K562 (cell line): Measurements from ENCODE around the gene CLUH. TPM values are rescaled to one million over a fixed set of nuclear protein-coding genes. Genes with fewer than 3 reads are reported as not detected.
A peak's percentile ranks its signal among the peaks of the same experiment; 100 is the strongest.

ENCODE experiments used
- MAX ChIP-seq: sonication (generic); formaldehyde crosslinking; IDR thresholded peaks from 2 replicates; pipeline ENCODE4 v1.9.0; 2022; ENCODE audit warnings: mild to moderate bottlenecking, missing genetic modification reagents
- MED1 ChIP-seq: sonication (generic); formaldehyde crosslinking; IDR thresholded peaks from 2 replicates; pipeline ENCODE4 v1.8.1; 2023; ENCODE audit warnings: missing genetic modification reagents, borderline replicate concordance
- MYC ChIP-seq, 2 experiments: fragments of 250-450 bp in 1 of 2; sonication (Bioruptor Pico) in 1 of 2; IDR thresholded peaks; 2 replicates each; pipeline versions ENCODE4 v1.5.1 to v1.6.1; 2012 to 2021; ENCODE audit warnings: low read depth in 2 of 2, borderline replicate concordance in 1 of 2, improper control_type of control experiment in 1 of 2, low read length in 1 of 2, mild to moderate bottlenecking in 1 of 2, moderate library complexity in 1 of 2
- NRF1 ChIP-seq, 2 experiments: fragments of 450-650 bp; IDR thresholded peaks in 1 of 2; conservative IDR thresholded peaks in 1 of 2; 2 replicates each; pipeline ENCODE4 v1.6.1; 2014; ENCODE audit warnings: mild to moderate bottlenecking in 2 of 2
- SAFB ChIP-seq: fragments of 200-400 bp; formaldehyde crosslinking; IDR thresholded peaks from 2 replicates; pipeline ENCODE4 v1.6.1; 2017; ENCODE audit warnings: low read depth, low read length, borderline replicate concordance
- polyA plus RNA-seq, 8 experiments: library from polyadenylated mRNA; depleted of rRNA in 4 of 8; stranded (reverse) in 5 of 8; unstranded in 3 of 8; fragments of >200 nt; fragmentation: Nextera tagmentation in 2 of 8; fragmentation: Illumina TruSeq in 1 of 8; extraction: Ambion mirVana in 2 of 8; extraction: Trizol in 1 of 8; gene quantifications; 2 replicates each; pipeline versions ENCODE4 v1.2.1 to v1.2.3, GENCODE V29; 2011 to 2014; ENCODE audit warnings: inconsistent platforms in 1 of 8, missing spikeins in 1 of 8
- total RNA-seq, 7 experiments: library from RNA; depleted of rRNA in 6 of 7; stranded (reverse); fragments of >200 nt in 6 of 7; fragmentation: Illumina TruSeq in 2 of 7; extraction: Trizol in 2 of 7; gene quantifications; 2 replicates each; pipeline versions ENCODE4 v1.2.1 to v1.2.3, GENCODE V29; 2011 to 2021; ENCODE audit warnings: low replicate concordance in 1 of 7
- TF ChIP-seq, protein P1 (sequence below): fragments of 450-650 bp; IDR thresholded peaks from 2 replicates; pipeline ENCODE4 v1.6.1; 2016; ENCODE audit warnings: mild to moderate bottlenecking, moderate library complexity
- TF ChIP-seq, protein P2 (sequence below), 2 experiments: IDR thresholded peaks; 2 replicates each; pipeline ENCODE4 v1.6.1; 2011; ENCODE audit warnings: borderline replicate concordance in 1 of 2, control low read depth in 1 of 2, low read depth in 1 of 2, low read length in 1 of 2, mild to moderate bottlenecking in 1 of 2, mixed read lengths in 1 of 2, moderate library complexity in 1 of 2; ENCODE audit not compliant: insufficient read depth in 1 of 2, insufficient read length in 1 of 2, poor library complexity in 1 of 2, severe bottlenecking in 1 of 2; ENCODE audit errors: extremely low read depth in 1 of 2

Gene CLUH
- total and polyA plus RNA-seq, 9 of the 15 experiments (the other 6 are each of a cell fraction or from before 2014, with no cell fraction given): 0.21 to 140 (median 33.2) TPM

DNA sequence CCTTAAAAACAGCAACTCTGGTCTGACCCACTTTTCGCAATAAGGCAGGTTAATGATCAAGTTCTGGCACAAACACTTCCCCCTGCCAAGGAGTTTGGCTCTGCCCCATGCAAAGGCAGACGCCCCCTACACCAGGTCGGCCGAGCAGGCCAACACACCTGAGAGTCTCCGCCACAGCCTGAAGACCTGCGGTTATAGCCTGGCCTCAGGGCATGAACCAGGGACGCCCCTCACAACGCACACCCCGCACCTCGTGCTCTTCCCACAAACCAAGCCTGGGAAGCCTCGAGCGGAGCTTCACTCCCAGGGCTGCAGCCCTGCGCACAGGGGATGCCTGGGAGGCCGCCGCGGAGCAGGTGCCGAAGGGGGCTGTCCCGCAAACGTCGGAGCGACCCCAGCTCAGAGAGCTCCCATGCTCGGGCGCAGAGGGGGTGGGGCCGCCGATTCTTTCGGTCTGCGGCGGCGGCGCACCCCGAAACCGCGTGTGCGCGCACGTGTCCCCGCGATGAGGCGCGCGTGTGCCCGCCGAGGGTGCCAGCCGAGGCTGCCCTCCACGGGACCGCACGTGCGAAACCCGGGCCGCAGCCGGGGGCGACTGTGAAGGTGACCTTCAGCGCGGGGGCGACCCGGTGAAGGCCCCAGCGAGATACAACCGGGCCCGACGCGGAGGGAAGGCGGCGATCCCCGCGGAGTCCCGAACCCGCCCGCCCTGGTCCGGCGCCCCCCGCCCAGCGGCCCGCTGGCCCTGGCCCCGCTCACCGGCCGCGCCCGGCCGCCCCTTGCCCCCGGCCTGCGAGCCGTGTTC lies 559 bp downstream of the CLUH start (continued):
- TF ChIP-seq MED1 (CRISPR knock-in tag) (0 out of 2 replicates have a peak, but pooled peaks have one; percentile 40), MYC (IDR thresholded peaks at IDR 0.05; ENCODE audit: low read depth, low read length) (0 out of 2 replicates have a peak, but pooled peaks have one; percentile 38), MYC (CRISPR knock-in tag; IDR thresholded peaks at IDR 0.05; ENCODE audit: borderline replicate concordance, low read depth) (no peak), SAFB (0 out of 2 replicates have a peak, but pooled peaks have one; percentile 4), MAX (peak; percentile 89), NRF1 (conservative IDR thresholded peaks at IDR 0.05 in 1 of 2, IDR thresholded peaks at IDR 0.05 in 1 of 2) (peak in 1 of 2 experiments; percentile 43; a peak in 1 of 4 replicates)
- TF ChIP-seq, protein P1, sequence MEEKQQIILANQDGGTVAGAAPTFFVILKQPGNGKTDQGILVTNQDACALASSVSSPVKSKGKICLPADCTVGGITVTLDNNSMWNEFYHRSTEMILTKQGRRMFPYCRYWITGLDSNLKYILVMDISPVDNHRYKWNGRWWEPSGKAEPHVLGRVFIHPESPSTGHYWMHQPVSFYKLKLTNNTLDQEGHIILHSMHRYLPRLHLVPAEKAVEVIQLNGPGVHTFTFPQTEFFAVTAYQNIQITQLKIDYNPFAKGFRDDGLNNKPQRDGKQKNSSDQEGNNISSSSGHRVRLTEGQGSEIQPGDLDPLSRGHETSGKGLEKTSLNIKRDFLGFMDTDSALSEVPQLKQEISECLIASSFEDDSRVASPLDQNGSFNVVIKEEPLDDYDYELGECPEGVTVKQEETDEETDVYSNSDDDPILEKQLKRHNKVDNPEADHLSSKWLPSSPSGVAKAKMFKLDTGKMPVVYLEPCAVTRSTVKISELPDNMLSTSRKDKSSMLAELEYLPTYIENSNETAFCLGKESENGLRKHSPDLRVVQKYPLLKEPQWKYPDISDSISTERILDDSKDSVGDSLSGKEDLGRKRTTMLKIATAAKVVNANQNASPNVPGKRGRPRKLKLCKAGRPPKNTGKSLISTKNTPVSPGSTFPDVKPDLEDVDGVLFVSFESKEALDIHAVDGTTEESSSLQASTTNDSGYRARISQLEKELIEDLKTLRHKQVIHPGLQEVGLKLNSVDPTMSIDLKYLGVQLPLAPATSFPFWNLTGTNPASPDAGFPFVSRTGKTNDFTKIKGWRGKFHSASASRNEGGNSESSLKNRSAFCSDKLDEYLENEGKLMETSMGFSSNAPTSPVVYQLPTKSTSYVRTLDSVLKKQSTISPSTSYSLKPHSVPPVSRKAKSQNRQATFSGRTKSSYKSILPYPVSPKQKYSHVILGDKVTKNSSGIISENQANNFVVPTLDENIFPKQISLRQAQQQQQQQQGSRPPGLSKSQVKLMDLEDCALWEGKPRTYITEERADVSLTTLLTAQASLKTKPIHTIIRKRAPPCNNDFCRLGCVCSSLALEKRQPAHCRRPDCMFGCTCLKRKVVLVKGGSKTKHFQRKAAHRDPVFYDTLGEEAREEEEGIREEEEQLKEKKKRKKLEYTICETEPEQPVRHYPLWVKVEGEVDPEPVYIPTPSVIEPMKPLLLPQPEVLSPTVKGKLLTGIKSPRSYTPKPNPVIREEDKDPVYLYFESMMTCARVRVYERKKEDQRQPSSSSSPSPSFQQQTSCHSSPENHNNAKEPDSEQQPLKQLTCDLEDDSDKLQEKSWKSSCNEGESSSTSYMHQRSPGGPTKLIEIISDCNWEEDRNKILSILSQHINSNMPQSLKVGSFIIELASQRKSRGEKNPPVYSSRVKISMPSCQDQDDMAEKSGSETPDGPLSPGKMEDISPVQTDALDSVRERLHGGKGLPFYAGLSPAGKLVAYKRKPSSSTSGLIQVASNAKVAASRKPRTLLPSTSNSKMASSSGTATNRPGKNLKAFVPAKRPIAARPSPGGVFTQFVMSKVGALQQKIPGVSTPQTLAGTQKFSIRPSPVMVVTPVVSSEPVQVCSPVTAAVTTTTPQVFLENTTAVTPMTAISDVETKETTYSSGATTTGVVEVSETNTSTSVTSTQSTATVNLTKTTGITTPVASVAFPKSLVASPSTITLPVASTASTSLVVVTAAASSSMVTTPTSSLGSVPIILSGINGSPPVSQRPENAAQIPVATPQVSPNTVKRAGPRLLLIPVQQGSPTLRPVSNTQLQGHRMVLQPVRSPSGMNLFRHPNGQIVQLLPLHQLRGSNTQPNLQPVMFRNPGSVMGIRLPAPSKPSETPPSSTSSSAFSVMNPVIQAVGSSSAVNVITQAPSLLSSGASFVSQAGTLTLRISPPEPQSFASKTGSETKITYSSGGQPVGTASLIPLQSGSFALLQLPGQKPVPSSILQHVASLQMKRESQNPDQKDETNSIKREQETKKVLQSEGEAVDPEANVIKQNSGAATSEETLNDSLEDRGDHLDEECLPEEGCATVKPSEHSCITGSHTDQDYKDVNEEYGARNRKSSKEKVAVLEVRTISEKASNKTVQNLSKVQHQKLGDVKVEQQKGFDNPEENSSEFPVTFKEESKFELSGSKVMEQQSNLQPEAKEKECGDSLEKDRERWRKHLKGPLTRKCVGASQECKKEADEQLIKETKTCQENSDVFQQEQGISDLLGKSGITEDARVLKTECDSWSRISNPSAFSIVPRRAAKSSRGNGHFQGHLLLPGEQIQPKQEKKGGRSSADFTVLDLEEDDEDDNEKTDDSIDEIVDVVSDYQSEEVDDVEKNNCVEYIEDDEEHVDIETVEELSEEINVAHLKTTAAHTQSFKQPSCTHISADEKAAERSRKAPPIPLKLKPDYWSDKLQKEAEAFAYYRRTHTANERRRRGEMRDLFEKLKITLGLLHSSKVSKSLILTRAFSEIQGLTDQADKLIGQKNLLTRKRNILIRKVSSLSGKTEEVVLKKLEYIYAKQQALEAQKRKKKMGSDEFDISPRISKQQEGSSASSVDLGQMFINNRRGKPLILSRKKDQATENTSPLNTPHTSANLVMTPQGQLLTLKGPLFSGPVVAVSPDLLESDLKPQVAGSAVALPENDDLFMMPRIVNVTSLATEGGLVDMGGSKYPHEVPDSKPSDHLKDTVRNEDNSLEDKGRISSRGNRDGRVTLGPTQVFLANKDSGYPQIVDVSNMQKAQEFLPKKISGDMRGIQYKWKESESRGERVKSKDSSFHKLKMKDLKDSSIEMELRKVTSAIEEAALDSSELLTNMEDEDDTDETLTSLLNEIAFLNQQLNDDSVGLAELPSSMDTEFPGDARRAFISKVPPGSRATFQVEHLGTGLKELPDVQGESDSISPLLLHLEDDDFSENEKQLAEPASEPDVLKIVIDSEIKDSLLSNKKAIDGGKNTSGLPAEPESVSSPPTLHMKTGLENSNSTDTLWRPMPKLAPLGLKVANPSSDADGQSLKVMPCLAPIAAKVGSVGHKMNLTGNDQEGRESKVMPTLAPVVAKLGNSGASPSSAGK: peak; percentile 66
- TF ChIP-seq, protein P2, sequence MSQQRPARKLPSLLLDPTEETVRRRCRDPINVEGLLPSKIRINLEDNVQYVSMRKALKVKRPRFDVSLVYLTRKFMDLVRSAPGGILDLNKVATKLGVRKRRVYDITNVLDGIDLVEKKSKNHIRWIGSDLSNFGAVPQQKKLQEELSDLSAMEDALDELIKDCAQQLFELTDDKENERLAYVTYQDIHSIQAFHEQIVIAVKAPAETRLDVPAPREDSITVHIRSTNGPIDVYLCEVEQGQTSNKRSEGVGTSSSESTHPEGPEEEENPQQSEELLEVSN (IDR thresholded peaks at IDR 0.05; ENCODE audit: borderline replicate concordance in 1 of 2, extremely low read depth in 1 of 2, insufficient read depth in 1 of 2, insufficient read length in 1 of 2, low read depth in 1 of 2, low read length in 1 of 2, poor library complexity in 1 of 2, severe bottlenecking in 1 of 2): peak in 1 of 2 experiments; percentile 53
